Measurements from ENCODE around the gene RAPSN.

- TF ChIP-seq EZH2 (IDR thresholded peaks at IDR 0.05) (no peak), POLR2AphosphoS5 (IDR thresholded peaks at IDR 0.05; ENCODE audit: borderline replicate concordance, low read depth, low read length) (no peak), FOXP2 (optimal IDR thresholded peaks at IDR 0.05; ENCODE audit: control extremely low read depth, extremely low read length, insufficient read depth) (no peak)
These were observed 32.9 kb downstream of the RAPSN start for GRCh38 chr11:47415949-47416472.
